ENCODE measurements around the gene GRAMD1B. TPM values are rescaled to one million over a fixed set of nuclear protein-coding genes. Genes with fewer than 3 reads are reported as not detected.

The GRAMD1B gene
- total RNA-seq, 4 donors from 2014 or later, result 0.30 to 1.5 (median 0.68) TPM

GRCh38 chr11:123671534-123671933 is 241.5 kb downstream of the GRAMD1B start:
- intact Hi-C loops (cut with DNase I; ENCODE audit: low total_unique reads), result no loop called here
- no peak for TF ChIP-seq POLR2A (IDR thresholded peaks at IDR 0.05)
- no peak for TF ChIP-seq CTCF (IDR thresholded peaks at IDR 0.05)
- H3K4me3 ChIP-seq (ENCODE audit: low read depth, poor library complexity, severe bottlenecking), result no peak overlapping the region
- 62 to 72% methylated on average over 9 of the region's 9 CpGs for WGBS, 2 donors
- no peak for DNase-seq (ENCODE audit: low spot score in 2 of 2)

- 86% methylated on average over 5 of the region's 5 CpGs for WGBS, 2 donors
- intact Hi-C loops (cut with DNase I; ENCODE audit: low total_unique reads), result no loop called here
- no peak for DNase-seq (ENCODE audit: low spot score in 2 of 2)
Measured at GRCh38 chr11:123672568-123672967, 242.5 kb downstream of the GRAMD1B start.

GRCh38 chr11:123674297-123674696 is 244.2 kb downstream of the GRAMD1B start:
- TF ChIP-seq CTCF (IDR thresholded peaks at IDR 0.05), result no peak
- TF ChIP-seq POLR2A (IDR thresholded peaks at IDR 0.05), result no peak
- intact Hi-C loops (cut with DNase I; ENCODE audit: low total_unique reads), result no loop called here
- H3K4me3 ChIP-seq (ENCODE audit: low read depth, poor library complexity, severe bottlenecking), result no peak overlapping the region
- 40 to 63% methylated on average over 2 of the region's 2 CpGs for WGBS, 2 donors
- DNase-seq (ENCODE audit: low spot score in 2 of 2), result no peak

More at GRCh38 chr11:123672568-123672967, 242.5 kb downstream of the GRAMD1B start:
- H3K4me3 ChIP-seq (ENCODE audit: low read depth, poor library complexity, severe bottlenecking), result no peak overlapping the region
- TF ChIP-seq POLR2A (IDR thresholded peaks at IDR 0.05), result no peak

Small RNA genes within 50 kb of the gene (microRNA-seq; reads per million reads assigned to microRNA genes)
- gene MIR4493 (ENCODE audit: borderline number of aligned reads in 1 of 2, borderline replicate concordance in 2 of 2), result 0 reads per million in 2 donors

Other genes with a start within 250 kb of the GRAMD1B start
- gene CLMP, start 235.0 kb upstream of the GRAMD1B start, total RNA-seq, result 10 to 100 TPM in 3 of 4 donors, 1 to 10 TPM in 1; 7.6 to 27.0 (median 17.7) TPM
- gene SCN3B, start 224.4 kb downstream of the GRAMD1B start, total RNA-seq, result 1 to 10 TPM in 2 of 4 donors, under 1 TPM in 2; 0.51 to 5.1 (median 0.92) TPM